Lower leg skin (tissue), 4 donors: ENCODE results near the gene CTH. TPM values are rescaled to one million over a fixed set of nuclear protein-coding genes. Genes with fewer than 3 reads are reported as not detected.
"Not testable (repeated sequence)": the region's sequence is repeated elsewhere in the genome, so short reads cannot be mapped to it uniquely, and the experiment has no call there.

Source experiments
- DNase-seq, 2 donors: peaks; one replicate each; pipeline ENCODE4 v3.0.0-alpha.2; 2019; ENCODE audit warnings: low spot score in 2 of 2
- H3K4me3 ChIP-seq: fragments of 200-600 bp; sonication (generic); 2 replicates; pipeline ENCODE4 v1.5.1; 2017; ENCODE audit warnings: mild to moderate bottlenecking, low read depth; ENCODE audit not compliant: poor library complexity, severe bottlenecking
- CTCF ChIP-seq, 3 donors: fragments of 450-650 bp; IDR thresholded peaks; one replicate each; pipeline ENCODE4 v1.5.1; 2016; ENCODE audit warnings: antibody characterized with exemption in 3 of 3, mild to moderate bottlenecking in 3 of 3, moderate library complexity in 2 of 3
- POLR2A ChIP-seq, 2 donors: fragments of 450-650 bp; IDR thresholded peaks; one replicate each; pipeline ENCODE4 v1.6.1; 2016 to 2017; ENCODE audit warnings: antibody characterized with exemption in 2 of 2, mild to moderate bottlenecking in 1 of 2, moderate library complexity in 1 of 2
- WGBS, 2 donors: methylation state at CpG; one replicate each; pipeline ENCODE4 v1.1.5; 2018; 5-methylcytosine and 5-hydroxymethylcytosine counted together
- intact Hi-C: fragments of 100-400 bp; cut with DNase I; formaldehyde crosslinking; loops from one replicate; pipeline ENCODE4 v1.15.0; 2023; ENCODE audit warnings: low total_unique reads
- total RNA-seq, 4 donors: library from RNA; depleted of rRNA; stranded (reverse); fragments of >200 nt; gene quantifications; one replicate each; pipeline ENCODE4 v1.1.0, GENCODE V29; 2016

CTH gene
- total RNA-seq, 4 donors from 2014 or later = 0.88 to 2.8 (median 2.2) TPM

- intact Hi-C loops = no loop called here
- WGBS, 2 donors = 92 to 96% methylated on average over 4 of the region's 4 CpGs
- H3K4me3 ChIP-seq = no peak overlapping the region
- no peak for TF ChIP-seq POLR2A (IDR thresholded peaks at IDR 0.05)
- TF ChIP-seq CTCF (IDR thresholded peaks at IDR 0.05) = no peak
- DNase-seq = no peak
These were observed 38.6 kb upstream of the CTH start for GRCh38 chr1:70372426-70372825.

- intact Hi-C loops, H3K4me3 ChIP-seq, DNase-seq: not testable (repeated sequence)
- WGBS, 2 donors = 62 to 73% methylated on average over 2 of the region's 2 CpGs
These were observed 37.5 kb upstream of the CTH start for GRCh38 chr1:70373580-70373979.

GRCh38 chr1:70376196-70376595 is 34.9 kb upstream of the CTH start:
- H3K4me3 ChIP-seq = no peak overlapping the region
- WGBS, 2 donors = 82 to 86% methylated on average over 6 of the region's 6 CpGs
- no peak for DNase-seq
- TF ChIP-seq CTCF (IDR thresholded peaks at IDR 0.05) (no peak), POLR2A (IDR thresholded peaks at IDR 0.05) (no peak)
- intact Hi-C loops = no loop called here

- no peak overlapping the region for H3K4me3 ChIP-seq
- TF ChIP-seq CTCF (IDR thresholded peaks at IDR 0.05) = no peak
- DNase-seq = no peak
- intact Hi-C loops = no loop called here
These were observed 28.4 kb upstream of the CTH start for GRCh38 chr1:70382682-70383081.

GRCh38 chr1:70383483-70383882 is 27.6 kb upstream of the CTH start:
- 61 to 72% methylated on average over 3 of the region's 3 CpGs for WGBS, 2 donors
- TF ChIP-seq POLR2A (IDR thresholded peaks at IDR 0.05) (no peak), CTCF (IDR thresholded peaks at IDR 0.05) (no peak)
- intact Hi-C loops = no loop called here
- DNase-seq = no peak
- H3K4me3 ChIP-seq = no peak overlapping the region

GRCh38 chr1:70384542-70384941 is 26.5 kb upstream of the CTH start:
- no peak for DNase-seq
- TF ChIP-seq POLR2A (IDR thresholded peaks at IDR 0.05) (no peak), CTCF (IDR thresholded peaks at IDR 0.05) (no peak)

More at GRCh38 chr1:70384542-70384941, 26.5 kb upstream of the CTH start:
- intact Hi-C loops = no loop called here
- no peak overlapping the region for H3K4me3 ChIP-seq
- 97% methylated on average over 2 of the region's 2 CpGs for WGBS, 2 donors
